ENCODE data around the gene L3MBTL4. TPM values are rescaled to one million over a fixed set of nuclear protein-coding genes. Genes with fewer than 3 reads are reported as not detected.

The L3MBTL4 gene
- total RNA-seq, 1 experiment from 2014 or later, result 0.87 TPM

GRCh38 chr18:6210349-6211173, 204.2 kb downstream of the L3MBTL4 start:
- H3K27me3 ChIP-seq (ENCODE audit: control insufficient read depth, insufficient read depth, low read length), result no peaks in the 10 kb centered on the region
- BruUV-seq (replicated peaks), result no TSS peak
- CTCF ChIA-PET, result no interaction called here
- no peak for ATAC-seq
- no peak for TF ChIP-seq SIN3A (IDR thresholded peaks at IDR 0.05; ENCODE audit: borderline replicate concordance, insufficient read depth, low read depth, low read length)
- no peak for TF ChIP-seq POLR2AphosphoS5 (IDR thresholded peaks at IDR 0.05; ENCODE audit: low read depth, low read length)
- TF ChIP-seq TCF7L2 (IDR thresholded peaks at IDR 0.05; ENCODE audit: low read depth, low read length), result no peak
- TF ChIP-seq CTCF (IDR thresholded peaks at IDR 0.05), result no peak
- TF ChIP-seq REST (IDR thresholded peaks at IDR 0.05; ENCODE audit: insufficient read depth in 1 of 2, low read depth in 2 of 2, low read length in 1 of 2), result no peak
- in situ Hi-C loops (cut with HindIII; ENCODE audit: low pct_unique_long_range_greater_than_20kb, low sequenced_read_pairs), result no loop called here
- no peak overlapping the region for H3K27ac ChIP-seq (ENCODE audit: low read length)
- no peaks in the 10 kb centered on the region for H3K36me3 ChIP-seq (ENCODE audit: control insufficient read depth, insufficient read depth, low read length)
- POLR2A ChIA-PET, result no interaction called here
- no peaks in the 10 kb centered on the region for H3K4me1 ChIP-seq (ENCODE audit: control insufficient read depth, insufficient read depth, low read length)
- no peak overlapping the region for H3K4me3 ChIP-seq (ENCODE audit: low read depth in 2 of 2, low read length in 2 of 2)
- DNase-seq (ENCODE audit: low read depth, low spot score), result no peak
- intact Hi-C loops (cut with micrococcal nuclease; ENCODE audit: unreplicated experiment), result no loop called here
- H3K9me3 ChIP-seq (ENCODE audit: control insufficient read depth, insufficient read depth, low read depth, low read length), result no peaks in the 10 kb centered on the region

- in situ Hi-C loops (cut with HindIII; ENCODE audit: low pct_unique_long_range_greater_than_20kb, low sequenced_read_pairs), result no loop called here
- no peak for TF ChIP-seq POLR2AphosphoS5 (IDR thresholded peaks at IDR 0.05; ENCODE audit: low read depth, low read length)
- no peak for TF ChIP-seq TCF7L2 (IDR thresholded peaks at IDR 0.05; ENCODE audit: low read depth, low read length)
- TF ChIP-seq REST (IDR thresholded peaks at IDR 0.05; ENCODE audit: insufficient read depth in 1 of 2, low read depth in 2 of 2, low read length in 1 of 2), result no peak
- no peak for TF ChIP-seq SIN3A (IDR thresholded peaks at IDR 0.05; ENCODE audit: borderline replicate concordance, insufficient read depth, low read depth, low read length)
- ChIA-PET CTCF (no interaction called here), POLR2A (no interaction called here)
- H3K4me1 ChIP-seq (ENCODE audit: control insufficient read depth, insufficient read depth, low read length), result no peaks in the 10 kb centered on the region
- no peaks in the 10 kb centered on the region for H3K9me3 ChIP-seq (ENCODE audit: control insufficient read depth, insufficient read depth, low read depth, low read length)
- no peak overlapping the region for H3K4me3 ChIP-seq (ENCODE audit: low read depth in 2 of 2, low read length in 2 of 2)
- ATAC-seq (no peak), DNase-seq (ENCODE audit: low read depth, low spot score) (no peak)
- no TSS peak for BruUV-seq (replicated peaks)
- H3K36me3 ChIP-seq (ENCODE audit: control insufficient read depth, insufficient read depth, low read length), result no peaks in the 10 kb centered on the region
- H3K27me3 ChIP-seq (ENCODE audit: control insufficient read depth, insufficient read depth, low read length), result no peaks in the 10 kb centered on the region
- intact Hi-C loops (cut with micrococcal nuclease; ENCODE audit: unreplicated experiment), result no loop called here
- H3K27ac ChIP-seq (ENCODE audit: low read length), result no peak overlapping the region
Measured at GRCh38 chr18:6207941-6208340, 206.8 kb downstream of the L3MBTL4 start.

Measured in Panc1 (cell line).